Coronary artery (tissue), 2 donors: ENCODE results near the gene NEUROD2.
A peak's percentile ranks its signal among the peaks of the same experiment; 100 is the strongest.

Source experiments
- DNase-seq: peaks from one replicate; pipeline ENCODE4 v3.0.0-alpha.2; 2017; ENCODE audit warnings: low spot score
- H3K27ac ChIP-seq, 2 donors: fragments of 200-600 bp; sonication (generic); one replicate each; pipeline ENCODE4 v1.5.1; 2016 to 2019
- H3K4me3 ChIP-seq: fragments of 200-600 bp; sonication (generic); 2 replicates; pipeline ENCODE4 v1.5.1; 2016; ENCODE audit warnings: mild to moderate bottlenecking, moderate library complexity
- CTCF ChIP-seq: fragments of 200-600 bp; sonication (generic); IDR thresholded peaks from one replicate; pipeline ENCODE4 v1.5.1; 2019; ENCODE audit warnings: antibody characterized with exemption

Gene NEUROD2

GRCh38 chr17:39607851-39608130 is at the start of gene NEUROD2:
TSS of gene NEUROD2 (minus strand) at chr17:39607920. CDS start at chr17:39606599, 1,321 bp downstream.
- no peak for TF ChIP-seq CTCF
- H3K27ac ChIP-seq, result no peak within 1 kb of the TSS
- DNase-seq, result no peak

GRCh38 chr17:39655105-39655504 is 47.4 kb upstream of the NEUROD2 start:
- no peak for DNase-seq
- H3K27ac ChIP-seq, result no peak overlapping the region
- TF ChIP-seq CTCF, result no peak
- no peak overlapping the region for H3K4me3 ChIP-seq

More at GRCh38 chr17:39607851-39608130, at the start of gene NEUROD2:
- H3K4me3 ChIP-seq, result peak within 1 kb of the TSS; percentile 62

- no peak for DNase-seq
- H3K27ac ChIP-seq, result peak overlapping the region in 1 of 2 donors; percentile 35
- no peak overlapping the region for H3K4me3 ChIP-seq
- peak; percentile 64 for TF ChIP-seq CTCF
Observed at GRCh38 chr17:39653662-39654331, 46.1 kb upstream of the NEUROD2 start.

- Histone ChIP-seq H3K27ac (peak overlapping the region in 1 of 2 donors; percentile 35), H3K4me3 (no peak overlapping the region)
- TF ChIP-seq CTCF, result no peak
- DNase-seq, result no peak
Observed at GRCh38 chr17:39653316-39653661, 45.6 kb upstream of the NEUROD2 start.

GRCh38 chr17:39652587-39653315 is 45.0 kb upstream of the NEUROD2 start:
- peak overlapping the region in 1 of 2 donors; percentile 35 for H3K27ac ChIP-seq
- H3K4me3 ChIP-seq, result no peak overlapping the region
- no peak for DNase-seq
- no peak for TF ChIP-seq CTCF

- TF ChIP-seq CTCF, result no peak
- peak overlapping the region in 1 of 2 donors; percentile 32 for H3K27ac ChIP-seq
Observed at GRCh38 chr17:39651923-39652586, 44.3 kb upstream of the NEUROD2 start.

More at GRCh38 chr17:39651923-39652586, 44.3 kb upstream of the NEUROD2 start:
- H3K4me3 ChIP-seq, result no peak overlapping the region
- DNase-seq, result no peak
